Measurements from ENCODE around the gene NAIF1.

- TF ChIP-seq, protein P1, sequence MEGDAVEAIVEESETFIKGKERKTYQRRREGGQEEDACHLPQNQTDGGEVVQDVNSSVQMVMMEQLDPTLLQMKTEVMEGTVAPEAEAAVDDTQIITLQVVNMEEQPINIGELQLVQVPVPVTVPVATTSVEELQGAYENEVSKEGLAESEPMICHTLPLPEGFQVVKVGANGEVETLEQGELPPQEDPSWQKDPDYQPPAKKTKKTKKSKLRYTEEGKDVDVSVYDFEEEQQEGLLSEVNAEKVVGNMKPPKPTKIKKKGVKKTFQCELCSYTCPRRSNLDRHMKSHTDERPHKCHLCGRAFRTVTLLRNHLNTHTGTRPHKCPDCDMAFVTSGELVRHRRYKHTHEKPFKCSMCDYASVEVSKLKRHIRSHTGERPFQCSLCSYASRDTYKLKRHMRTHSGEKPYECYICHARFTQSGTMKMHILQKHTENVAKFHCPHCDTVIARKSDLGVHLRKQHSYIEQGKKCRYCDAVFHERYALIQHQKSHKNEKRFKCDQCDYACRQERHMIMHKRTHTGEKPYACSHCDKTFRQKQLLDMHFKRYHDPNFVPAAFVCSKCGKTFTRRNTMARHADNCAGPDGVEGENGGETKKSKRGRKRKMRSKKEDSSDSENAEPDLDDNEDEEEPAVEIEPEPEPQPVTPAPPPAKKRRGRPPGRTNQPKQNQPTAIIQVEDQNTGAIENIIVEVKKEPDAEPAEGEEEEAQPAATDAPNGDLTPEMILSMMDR (conservative IDR thresholded peaks at IDR 0.05; ENCODE audit: low read length), result no peak
- no peak for TF ChIP-seq EZH2phosphoT487 (IDR thresholded peaks at IDR 0.05; ENCODE audit: borderline replicate concordance, low read depth, low read length)
Observed at GRCh38 chr9:128049843-128050242, 17.3 kb downstream of the NAIF1 start.
